DOHH2 (cell line): ENCODE measurements around the gene ZFP2.

Source experiments
- EZH2phosphoT487 ChIP-seq: fragments of 200-600 bp; sonication (generic); IDR thresholded peaks from 2 replicates; pipeline ENCODE4 v1.6.1; 2017; ENCODE audit warnings: borderline replicate concordance, mild to moderate bottlenecking, antibody characterized with exemption, low read length, moderate library complexity, mixed read lengths
- TF ChIP-seq, protein P1 (sequence below): fragments of 200-600 bp; sonication (generic); IDR thresholded peaks from one replicate; pipeline ENCODE4 v1.5.1; 2014; ENCODE audit warnings: antibody characterized with exemption, mild to moderate bottlenecking, low read depth, low read length; ENCODE audit not compliant: poor library complexity, severe bottlenecking

DNA sequence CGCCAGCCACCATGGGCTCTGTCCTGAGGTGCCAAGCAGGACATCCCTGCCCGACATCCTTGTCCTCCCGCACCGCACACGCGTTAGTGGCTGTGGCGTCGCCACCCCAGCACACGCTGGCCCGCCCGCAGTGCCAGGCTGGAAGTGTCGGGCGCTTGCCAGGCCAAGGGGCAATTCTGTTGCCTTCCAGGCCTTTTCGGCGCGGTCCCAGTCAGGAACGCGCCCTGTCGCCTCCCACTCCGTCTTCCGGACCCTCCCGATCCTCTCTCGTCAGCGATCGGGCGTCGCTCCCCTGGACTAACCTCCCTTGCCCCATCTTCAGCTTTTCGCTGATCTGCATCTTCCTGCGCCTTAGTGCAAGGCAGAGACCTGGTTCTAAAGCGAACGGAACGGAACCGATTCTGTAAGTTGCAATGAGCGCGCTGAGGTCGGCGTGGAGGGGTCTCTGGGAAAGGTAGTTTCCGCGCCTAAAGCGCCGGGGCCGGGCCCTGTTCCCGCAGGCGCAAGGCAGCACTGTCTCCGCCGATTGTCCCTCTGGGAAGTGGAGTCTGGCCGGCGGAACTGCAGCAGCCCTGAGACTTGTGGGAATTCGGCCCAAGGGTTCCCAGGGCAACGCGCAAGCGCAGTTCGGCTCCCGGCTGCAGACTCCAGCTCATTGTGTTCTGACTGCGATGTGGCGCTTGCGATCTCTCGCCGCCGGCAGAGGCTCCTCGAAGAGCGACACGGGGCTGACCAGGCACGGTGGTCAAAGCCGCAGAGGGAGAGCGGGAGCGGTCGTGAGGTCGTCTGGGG, 45.1 kb downstream of the ZFP2 start, which contains the start of gene ZNF454:
- TF ChIP-seq, protein P1, sequence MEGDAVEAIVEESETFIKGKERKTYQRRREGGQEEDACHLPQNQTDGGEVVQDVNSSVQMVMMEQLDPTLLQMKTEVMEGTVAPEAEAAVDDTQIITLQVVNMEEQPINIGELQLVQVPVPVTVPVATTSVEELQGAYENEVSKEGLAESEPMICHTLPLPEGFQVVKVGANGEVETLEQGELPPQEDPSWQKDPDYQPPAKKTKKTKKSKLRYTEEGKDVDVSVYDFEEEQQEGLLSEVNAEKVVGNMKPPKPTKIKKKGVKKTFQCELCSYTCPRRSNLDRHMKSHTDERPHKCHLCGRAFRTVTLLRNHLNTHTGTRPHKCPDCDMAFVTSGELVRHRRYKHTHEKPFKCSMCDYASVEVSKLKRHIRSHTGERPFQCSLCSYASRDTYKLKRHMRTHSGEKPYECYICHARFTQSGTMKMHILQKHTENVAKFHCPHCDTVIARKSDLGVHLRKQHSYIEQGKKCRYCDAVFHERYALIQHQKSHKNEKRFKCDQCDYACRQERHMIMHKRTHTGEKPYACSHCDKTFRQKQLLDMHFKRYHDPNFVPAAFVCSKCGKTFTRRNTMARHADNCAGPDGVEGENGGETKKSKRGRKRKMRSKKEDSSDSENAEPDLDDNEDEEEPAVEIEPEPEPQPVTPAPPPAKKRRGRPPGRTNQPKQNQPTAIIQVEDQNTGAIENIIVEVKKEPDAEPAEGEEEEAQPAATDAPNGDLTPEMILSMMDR: no peak
- no peak for TF ChIP-seq EZH2phosphoT487
